ENCODE data around the gene ELP4. TPM values are rescaled to one million over a fixed set of nuclear protein-coding genes. Genes with fewer than 3 reads are reported as not detected.

ELP4 gene
- total and polyA plus RNA-seq, 2 experiments from 2014 or later: 28.2 to 38.3 TPM

GRCh38 chr11:31767066-31767465, 257.5 kb downstream of the ELP4 start:
- H3K9me3 Mint-ChIP-seq: no peaks in the 10 kb centered on the region
- H3K27me3 ChIP-seq (ENCODE audit: insufficient read depth): no peaks in the 10 kb centered on the region
- no peaks in the 10 kb centered on the region for H3K27me3 Mint-ChIP-seq (ENCODE audit: insufficient read depth, low read depth, poor library complexity)

GRCh38 chr11:31767685-31768084, 258.1 kb downstream of the ELP4 start:
- H3K9me3 Mint-ChIP-seq: no peaks in the 10 kb centered on the region
- peaks cover 10% of the 10 kb centered on the region; the same call in 1 of the 2 replicates for H3K4me1 ChIP-seq (ENCODE audit: insufficient read depth)
- H3K4me3 ChIP-seq: no peak overlapping the region
- no peaks in the 10 kb centered on the region for H3K27me3 ChIP-seq (ENCODE audit: insufficient read depth)
- 0 out of 2 replicates have a peak overlapping the region, but pooled peaks have one; percentile 4 for H3K27ac Mint-ChIP-seq
- no peak overlapping the region for H3K4me3 Mint-ChIP-seq
- DNase-seq (ENCODE audit: low spot score) (peak; percentile 15), ATAC-seq (peak; percentile 75)
- no peaks in the 10 kb centered on the region for H3K36me3 Mint-ChIP-seq (ENCODE audit: low read depth)
- H3K4me2 ChIP-seq: no peak overlapping the region
- peaks cover 28% of the 10 kb centered on the region for H3K4me1 Mint-ChIP-seq
- H3F3A ChIP-seq (replicated peaks; ENCODE audit: low read depth): no peaks in the 10 kb centered on the region
- H3K27me3 Mint-ChIP-seq (ENCODE audit: insufficient read depth, low read depth, poor library complexity): no peaks in the 10 kb centered on the region
- H3K9me2 ChIP-seq (ENCODE audit: insufficient read depth): no peaks in the 10 kb centered on the region
- no peaks in the 10 kb centered on the region for H3K79me2 ChIP-seq (replicated peaks; ENCODE audit: insufficient read depth)
- H3K36me3 ChIP-seq (ENCODE audit: insufficient read depth): no peaks in the 10 kb centered on the region
- TF ChIP-seq ETS1 (IDR thresholded peaks at IDR 0.05) (no peak), NANOG (IDR thresholded peaks at IDR 0.05; ENCODE audit: borderline replicate concordance) (no peak), JUNB (IDR thresholded peaks at IDR 0.05; ENCODE audit: unreplicated experiment) (no peak)
- no peak overlapping the region for H3K27ac ChIP-seq (ENCODE audit: low read depth)
- H2AFZ ChIP-seq: no peak overlapping the region
- no peaks in the 10 kb centered on the region for H4K20me1 ChIP-seq (replicated peaks; ENCODE audit: insufficient read depth)

More at GRCh38 chr11:31767066-31767465, 257.5 kb downstream of the ELP4 start:
- no peak overlapping the region for H3K27ac Mint-ChIP-seq
- Histone ChIP-seq H3F3A (replicated peaks; ENCODE audit: low read depth) (no peaks in the 10 kb centered on the region), H3K79me2 (replicated peaks; ENCODE audit: insufficient read depth) (no peaks in the 10 kb centered on the region), H3K4me2 (no peak overlapping the region), H2AFZ (no peak overlapping the region), H3K4me3 (no peak overlapping the region), H3K4me1 (ENCODE audit: insufficient read depth) (peaks cover 10% of the 10 kb centered on the region; the same call in 1 of the 2 replicates), H4K20me1 (replicated peaks; ENCODE audit: insufficient read depth) (no peaks in the 10 kb centered on the region), H3K9me2 (ENCODE audit: insufficient read depth) (no peaks in the 10 kb centered on the region), H3K36me3 (ENCODE audit: insufficient read depth) (no peaks in the 10 kb centered on the region), H3K27ac (ENCODE audit: low read depth) (no peak overlapping the region)
- no peaks in the 10 kb centered on the region for H3K36me3 Mint-ChIP-seq (ENCODE audit: low read depth)
- peaks cover 28% of the 10 kb centered on the region for H3K4me1 Mint-ChIP-seq
- DNase-seq (ENCODE audit: low spot score) (peak; percentile 11), ATAC-seq (no peak)
- no peak overlapping the region for H3K4me3 Mint-ChIP-seq
- TF ChIP-seq ZNF331 (CRISPR knock-in tag; IDR thresholded peaks at IDR 0.05; ENCODE audit: low read depth): no peak

GRCh38 chr11:31768749-31769640, 259.4 kb downstream of the ELP4 start:
- peak overlapping the region; percentile 50; the same call in 1 of the 2 replicates for H3K27ac Mint-ChIP-seq
- Histone ChIP-seq H3K4me1 (ENCODE audit: insufficient read depth) (peaks cover 10% of the 10 kb centered on the region; the same call in 1 of the 2 replicates), H3K79me2 (replicated peaks; ENCODE audit: insufficient read depth) (no peaks in the 10 kb centered on the region), H3K4me3 (no peak overlapping the region), H3K36me3 (ENCODE audit: insufficient read depth) (no peaks in the 10 kb centered on the region), H2AFZ (no peak overlapping the region), H3K4me2 (no peak overlapping the region), H4K20me1 (replicated peaks; ENCODE audit: insufficient read depth) (no peaks in the 10 kb centered on the region), H3F3A (replicated peaks; ENCODE audit: low read depth) (no peaks in the 10 kb centered on the region), H3K9me2 (ENCODE audit: insufficient read depth) (no peaks in the 10 kb centered on the region), H3K27ac (ENCODE audit: low read depth) (no peak overlapping the region), H3K27me3 (ENCODE audit: insufficient read depth) (no peaks in the 10 kb centered on the region)
- ATAC-seq: peak; percentile 52; the same call in 2 of the 3 replicates
- peaks cover 23% of the 10 kb centered on the region for H3K4me1 Mint-ChIP-seq
- no peak for DNase-seq (ENCODE audit: low spot score)
- no peaks in the 10 kb centered on the region for H3K27me3 Mint-ChIP-seq (ENCODE audit: insufficient read depth, low read depth, poor library complexity)
- H3K36me3 Mint-ChIP-seq (ENCODE audit: low read depth): no peaks in the 10 kb centered on the region
- no peak overlapping the region for H3K4me3 Mint-ChIP-seq
- H3K9me3 Mint-ChIP-seq: no peaks in the 10 kb centered on the region
- no peak for TF ChIP-seq ZNF331 (CRISPR knock-in tag; IDR thresholded peaks at IDR 0.05; ENCODE audit: low read depth)
- TF ChIP-seq CTCF (conservative IDR thresholded peaks at IDR 0.05; ENCODE audit: low read depth in 2 of 2): no peak
